ENCODE measurements around the gene PMPCA. TPM values are rescaled to one million over a fixed set of nuclear protein-coding genes. Genes with fewer than 3 reads are reported as not detected.

PMPCA gene
- polyA plus RNA-seq, 1 experiment: 61.6 TPM

- Histone ChIP-seq H3K27me3 (ENCODE audit: control insufficient read depth, insufficient read depth, low read length) (no peaks in the 10 kb centered on the region), H3K4me3 (ENCODE audit: low read depth, low read length) (no peak overlapping the region), H3K36me3 (ENCODE audit: control insufficient read depth, insufficient read depth, low read length) (peaks cover 26% of the 10 kb centered on the region)
- ChIA-PET CTCF (interaction anchor here (0.7 to 1.1 kb wide), 3 partner anchors 16 to 64 kb away, joined by 3 read pairs; no protein-coding TSS in a partner anchor), POLR2A (no interaction called here)
- TF ChIP-seq CTCF (IDR thresholded peaks at IDR 0.05; ENCODE audit: insufficient read depth, low read depth, low read length): no peak
- no peak for DNase-seq (ENCODE audit: low read depth)
Observed at GRCh38 chr9:136377341-136378169, 32.9 kb upstream of the PMPCA start.

- ChIA-PET POLR2A (no interaction called here), CTCF (interaction anchor here (0.7 to 1.1 kb wide), 3 partner anchors 15 to 65 kb away, joined by 3 read pairs; no protein-coding TSS in a partner anchor)
- no peak for TF ChIP-seq CTCF (IDR thresholded peaks at IDR 0.05; ENCODE audit: insufficient read depth, low read depth, low read length)
- no peaks in the 10 kb centered on the region for H3K27me3 ChIP-seq (ENCODE audit: control insufficient read depth, insufficient read depth, low read length)
- no peak overlapping the region for H3K4me3 ChIP-seq (ENCODE audit: low read depth, low read length)
- no peak for DNase-seq (ENCODE audit: low read depth)
- H3K36me3 ChIP-seq (ENCODE audit: control insufficient read depth, insufficient read depth, low read length): peaks cover 34% of the 10 kb centered on the region
Observed at GRCh38 chr9:136378170-136379002, 32.1 kb upstream of the PMPCA start.

DNA sequence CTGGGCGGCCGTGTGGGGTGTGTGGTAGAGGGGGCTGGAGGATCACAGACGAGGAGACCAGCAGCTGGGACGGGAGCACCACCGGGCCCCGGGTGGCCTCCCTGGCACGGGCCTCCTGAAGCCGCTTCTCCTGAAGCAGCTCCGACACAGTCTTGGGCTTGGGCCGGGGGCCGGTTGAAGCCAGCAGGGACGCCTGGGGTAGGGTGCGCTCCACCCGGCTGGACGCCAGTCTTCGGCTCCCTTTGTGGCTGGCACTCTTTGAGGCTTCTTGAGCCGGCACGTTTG is 31.5 kb upstream of the PMPCA start:
- no peak for DNase-seq (ENCODE audit: low read depth)
- peaks cover 34% of the 10 kb centered on the region for H3K36me3 ChIP-seq (ENCODE audit: control insufficient read depth, insufficient read depth, low read length)

GRCh38 chr9:136379401-136379800 is 31.1 kb upstream of the PMPCA start:
- POLR2A ChIA-PET: no interaction called here
- CTCF ChIA-PET: no interaction called here
- H3K27me3 ChIP-seq (ENCODE audit: control insufficient read depth, insufficient read depth, low read length): no peaks in the 10 kb centered on the region

More for the DNA sequence above, 31.5 kb upstream of the PMPCA start:
- POLR2A ChIA-PET: no interaction called here
- CTCF ChIA-PET: no interaction called here
- TF ChIP-seq CTCF (IDR thresholded peaks at IDR 0.05; ENCODE audit: insufficient read depth, low read depth, low read length): no peak
- no peak overlapping the region for H3K4me3 ChIP-seq (ENCODE audit: low read depth, low read length)
- no peaks in the 10 kb centered on the region for H3K27me3 ChIP-seq (ENCODE audit: control insufficient read depth, insufficient read depth, low read length)

More at GRCh38 chr9:136379401-136379800, 31.1 kb upstream of the PMPCA start:
- no peak for DNase-seq (ENCODE audit: low read depth)
- no peak for TF ChIP-seq CTCF (IDR thresholded peaks at IDR 0.05; ENCODE audit: insufficient read depth, low read depth, low read length)
- Histone ChIP-seq H3K4me3 (ENCODE audit: low read depth, low read length) (no peak overlapping the region), H3K36me3 (ENCODE audit: control insufficient read depth, insufficient read depth, low read length) (peaks cover 34% of the 10 kb centered on the region)

Measured in BJ (cell line).